ENCODE results near the gene RALGPS2.
A peak's percentile ranks its signal among the peaks of the same experiment; 100 is the strongest.
"Not testable (repeated sequence)": the region's sequence is repeated elsewhere in the genome, so short reads cannot be mapped to it uniquely, and the experiment has no call there.

Gene RALGPS2

GRCh38 chr1:178792394-178792793, 67.3 kb downstream of the RALGPS2 start:
- no peak for DNase-seq

GRCh38 chr1:178796013-178796412, 71.0 kb downstream of the RALGPS2 start:
- DNase-seq = no peak

- no peak for DNase-seq
Measured at GRCh38 chr1:178797590-178797989, 72.5 kb downstream of the RALGPS2 start.

GRCh38 chr1:178798232-178798861, 73.3 kb downstream of the RALGPS2 start:
- no peak for DNase-seq

GRCh38 chr1:178802873-178803272, 77.8 kb downstream of the RALGPS2 start:
- DNase-seq = no peak

- DNase-seq = no peak
Measured at GRCh38 chr1:178806665-178807300, 81.7 kb downstream of the RALGPS2 start.

GRCh38 chr1:178808529-178808928, 83.5 kb downstream of the RALGPS2 start:
- DNase-seq = no peak

- no peak for DNase-seq
Measured at GRCh38 chr1:178810585-178810984, 85.5 kb downstream of the RALGPS2 start.

- no peak for DNase-seq
Measured at GRCh38 chr1:178818416-178818815, 93.4 kb downstream of the RALGPS2 start.

GRCh38 chr1:178819123-178819522, 94.1 kb downstream of the RALGPS2 start:
- no peak for DNase-seq

- DNase-seq = no peak
Measured at GRCh38 chr1:178821134-178821866, 96.3 kb downstream of the RALGPS2 start.

GRCh38 chr1:178825167-178825566, 100.1 kb downstream of the RALGPS2 start:
- no peak for DNase-seq

GRCh38 chr1:178844436-178844835, 119.4 kb downstream of the RALGPS2 start:
- DNase-seq = no peak

GRCh38 chr1:178846306-178846705, 121.3 kb downstream of the RALGPS2 start:
- DNase-seq = no peak

- no peak for DNase-seq
Measured at GRCh38 chr1:178847396-178847849, 122.4 kb downstream of the RALGPS2 start.

- not testable (repeated sequence) for DNase-seq
Measured at GRCh38 chr1:178847919-178848318, 122.9 kb downstream of the RALGPS2 start.

- DNase-seq = peak; percentile 22
Measured at GRCh38 chr1:178849918-178850317, 124.9 kb downstream of the RALGPS2 start.

- no peak for DNase-seq
Measured at GRCh38 chr1:178857126-178857525, 132.1 kb downstream of the RALGPS2 start.

- no peak for DNase-seq
Measured at GRCh38 chr1:178862416-178862815, 137.4 kb downstream of the RALGPS2 start.

GRCh38 chr1:178862864-178863263, 137.8 kb downstream of the RALGPS2 start:
- no peak for DNase-seq

- no peak for DNase-seq
Measured at GRCh38 chr1:178864326-178864725, 139.3 kb downstream of the RALGPS2 start.

GRCh38 chr1:178867670-178868069, 142.6 kb downstream of the RALGPS2 start:
- no peak for DNase-seq

GRCh38 chr1:178868706-178869105, 143.7 kb downstream of the RALGPS2 start:
- no peak for DNase-seq

GRCh38 chr1:178869119-178869697, 144.2 kb downstream of the RALGPS2 start:
- DNase-seq = no peak

Data from right hindlimb (tissue), 1 donor.